ENCODE data around the gene CTAG1B.

DNA sequence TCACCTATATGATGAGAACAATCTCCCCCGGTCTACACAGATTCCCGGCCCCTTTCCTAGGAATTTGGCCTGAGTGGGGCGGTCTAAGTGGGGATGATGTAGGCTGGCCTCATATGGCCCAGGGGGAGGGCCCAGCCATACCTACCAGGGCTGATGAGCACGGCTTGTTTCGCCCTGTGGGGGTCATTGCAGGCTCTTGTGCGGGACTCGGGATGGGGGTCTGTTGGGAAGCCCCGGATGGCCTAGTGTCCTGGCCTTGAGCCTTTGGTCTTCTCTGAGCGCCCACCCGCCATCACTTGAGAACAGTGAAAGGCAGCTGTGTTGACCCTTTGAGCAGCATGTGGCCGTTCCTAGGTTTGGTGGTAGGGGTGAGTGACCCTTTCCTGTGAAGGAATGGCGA lies 39.1 kb upstream of the CTAG1B start:
- TF ChIP-seq CTCF (IDR thresholded peaks at IDR 0.05) (no peak), POLR2A (IDR thresholded peaks at IDR 0.05) (no peak)

Measured in vagina (tissue), 2 donors.